ENCODE measurements around the gene TRAF3IP3.

Gene TRAF3IP3

GRCh38 chr1:209800984-209801834 is 45.4 kb downstream of the TRAF3IP3 start:
- no peak for DNase-seq (ENCODE audit: low spot score)

DNA sequence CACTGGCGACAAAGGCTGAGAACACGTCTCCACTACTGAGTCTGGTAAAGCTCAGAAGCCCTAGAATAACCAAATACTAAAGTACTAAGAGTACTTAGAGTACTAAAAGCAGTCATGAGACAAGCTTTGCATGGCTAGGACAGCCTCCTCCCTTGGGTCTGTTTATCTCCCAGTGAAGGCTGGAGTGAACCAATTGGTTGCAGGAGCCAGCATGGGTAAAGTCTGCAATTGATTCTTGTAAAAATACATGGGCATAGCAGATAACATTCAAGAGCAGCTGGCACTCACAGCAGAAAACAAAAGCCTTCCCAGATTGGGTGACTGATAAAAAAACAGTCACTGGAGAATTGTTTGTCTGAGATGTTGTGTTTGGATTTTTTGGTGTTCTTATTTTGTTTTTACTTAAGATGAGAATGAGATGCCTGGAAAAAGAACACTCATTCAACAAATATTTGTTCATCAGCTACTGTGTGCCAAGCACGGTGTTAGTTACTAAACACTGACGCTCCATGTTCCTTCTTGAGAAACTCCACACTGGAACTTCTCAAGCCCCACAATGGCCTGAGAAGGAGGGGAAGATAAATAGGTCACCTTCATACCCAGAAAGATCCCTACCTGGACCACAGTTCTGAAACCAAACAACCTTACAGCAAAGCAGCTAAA is 46.4 kb downstream of the TRAF3IP3 start:
- peak; percentile 62 for DNase-seq (ENCODE audit: low spot score)

GRCh38 chr1:209802780-209803152 is 46.9 kb downstream of the TRAF3IP3 start:
- DNase-seq (ENCODE audit: low spot score), result no peak

DNA sequence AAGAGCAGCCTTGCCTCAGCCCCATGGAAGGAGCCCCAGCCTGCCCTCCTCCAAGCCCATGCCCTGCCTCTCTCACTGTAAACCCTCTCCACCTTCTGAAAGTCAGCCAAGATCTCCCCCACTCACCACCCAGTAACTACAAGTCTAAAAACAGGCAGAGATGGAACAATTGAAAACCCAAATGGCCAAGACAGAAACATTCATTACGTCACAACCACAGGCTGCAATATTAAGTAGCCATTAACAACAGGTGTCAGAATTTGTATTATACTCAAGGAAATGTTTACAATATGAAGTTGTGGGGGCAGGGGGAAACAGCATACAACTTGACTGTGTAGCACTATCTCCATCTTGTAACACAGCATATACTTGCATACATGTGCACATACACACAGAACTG is 47.7 kb downstream of the TRAF3IP3 start:
- DNase-seq (ENCODE audit: low spot score), result no peak

- DNase-seq (ENCODE audit: low spot score), result no peak
Measured at GRCh38 chr1:209805341-209805781, 49.5 kb downstream of the TRAF3IP3 start.

GRCh38 chr1:209805875-209806760 is 50.3 kb downstream of the TRAF3IP3 start, which contains the start of gene IRF6:
Gene IRF6, minus strand, starts transcription at chr1:209806142. Its CDS starts 4,729 bp downstream, at chr1:209801413.
- peak; percentile 89 for DNase-seq (ENCODE audit: low spot score)

GRCh38 chr1:209807509-209807908 is 51.7 kb downstream of the TRAF3IP3 start:
- no peak for DNase-seq (ENCODE audit: low spot score)

GRCh38 chr1:209808059-209808581 is 52.3 kb downstream of the TRAF3IP3 start:
- peak; percentile 59 for DNase-seq (ENCODE audit: low spot score)

- no peak for DNase-seq (ENCODE audit: low spot score)
Measured at GRCh38 chr1:209809611-209810010, 53.8 kb downstream of the TRAF3IP3 start.

GRCh38 chr1:209810783-209811182 is 54.9 kb downstream of the TRAF3IP3 start:
- no peak for DNase-seq (ENCODE audit: low spot score)

- no peak for DNase-seq (ENCODE audit: low spot score)
Measured at GRCh38 chr1:209813902-209814301, 58.0 kb downstream of the TRAF3IP3 start.

- no peak for DNase-seq (ENCODE audit: low spot score)
Measured at GRCh38 chr1:209815490-209815889, 59.6 kb downstream of the TRAF3IP3 start.

- DNase-seq (ENCODE audit: low spot score), result no peak
Measured at GRCh38 chr1:209815931-209816341, 60.1 kb downstream of the TRAF3IP3 start.

- no peak for DNase-seq (ENCODE audit: low spot score)
Measured at GRCh38 chr1:209816923-209817322, 61.1 kb downstream of the TRAF3IP3 start.

- no peak for DNase-seq (ENCODE audit: low spot score)
Measured at GRCh38 chr1:209817691-209818090, 61.8 kb downstream of the TRAF3IP3 start.

- no peak for DNase-seq (ENCODE audit: low spot score)
Measured at GRCh38 chr1:209819058-209819457, 63.2 kb downstream of the TRAF3IP3 start.

DNA sequence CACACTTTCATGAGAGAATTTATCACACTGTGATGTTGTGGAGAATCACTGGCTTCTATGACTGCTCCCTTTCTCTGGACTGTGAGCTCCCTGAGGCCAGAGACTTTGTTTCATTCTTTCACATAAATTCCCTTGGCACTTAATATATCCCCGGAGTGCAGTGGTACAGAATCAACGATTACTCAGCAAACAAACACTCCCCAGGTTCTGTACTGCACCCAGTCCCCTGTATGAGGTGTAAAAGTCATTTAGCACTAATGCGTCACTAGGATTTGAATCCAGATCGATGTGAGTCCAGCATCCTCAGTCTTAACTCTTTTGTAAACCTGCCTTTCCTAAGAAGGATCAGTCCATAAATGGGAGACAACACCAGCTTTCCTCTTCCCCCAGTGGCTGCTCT is 65.1 kb downstream of the TRAF3IP3 start:
- DNase-seq (ENCODE audit: low spot score), result no peak

GRCh38 chr1:209822706-209823105 is 66.9 kb downstream of the TRAF3IP3 start:
- DNase-seq (ENCODE audit: low spot score), result no peak

- peak; percentile 72 for DNase-seq (ENCODE audit: low spot score)
Measured at GRCh38 chr1:209823143-209824041, 67.5 kb downstream of the TRAF3IP3 start.

DNA sequence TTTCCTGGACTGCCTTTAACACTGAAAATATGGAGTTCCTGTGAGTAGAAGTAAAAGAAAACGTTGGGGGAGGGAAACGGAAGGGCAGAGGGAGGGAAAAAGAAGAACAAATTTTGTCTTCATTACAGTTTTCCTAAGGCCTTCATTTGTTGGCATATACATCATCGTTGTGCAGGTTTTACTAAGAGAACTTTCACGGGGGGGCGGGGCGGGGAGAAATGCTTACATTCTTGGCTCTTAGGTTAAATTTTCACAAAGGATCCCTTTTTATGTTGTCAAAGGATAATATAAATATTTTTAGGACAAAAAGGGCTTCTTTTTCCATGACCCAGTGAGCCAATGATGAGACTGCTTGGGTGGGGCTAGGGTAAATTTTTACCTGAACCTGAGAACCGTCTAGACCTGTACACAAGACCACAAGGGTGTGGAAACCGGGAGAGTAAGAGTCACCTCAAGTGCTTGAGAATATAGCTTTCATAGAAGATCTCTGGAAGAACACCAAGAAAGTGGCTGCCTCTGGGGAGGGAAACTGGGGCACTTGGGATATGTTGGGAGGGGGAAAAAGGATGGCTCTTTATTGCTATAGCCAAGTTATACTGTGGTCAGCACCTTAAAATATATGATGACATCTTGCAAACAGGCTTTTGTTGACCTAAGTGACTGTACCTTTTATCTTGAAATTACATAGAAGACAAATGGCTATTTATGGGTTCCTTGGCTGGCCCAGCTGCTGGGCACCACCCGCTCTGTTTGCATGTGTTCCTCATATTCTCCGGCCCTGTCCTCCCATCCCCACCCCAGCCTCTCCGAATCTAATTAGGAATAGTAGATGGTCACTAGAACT is 70.0 kb downstream of the TRAF3IP3 start:
- no peak for DNase-seq (ENCODE audit: low spot score)
